GM19238 (cell line): Measurements from ENCODE around the gene OR2V2.
"Not testable (repeated sequence)": the region's sequence is repeated elsewhere in the genome, so short reads cannot be mapped to it uniquely, and the experiment has no call there.

Source experiments
- DNase-seq: peaks from one replicate; pipeline ENCODE4 v3.0.0; 2011; ENCODE audit warnings: low spot score; ENCODE audit not compliant: insufficient read length

OR2V2 gene

GRCh38 chr5:181168595-181169118, 21.3 kb downstream of the OR2V2 start:
- no peak for DNase-seq

GRCh38 chr5:181169459-181170236, 22.3 kb downstream of the OR2V2 start:
- DNase-seq: peak; percentile 11

- DNase-seq: no peak
Measured at GRCh38 chr5:181170237-181170825, 22.9 kb downstream of the OR2V2 start.

- no peak for DNase-seq
Measured at GRCh38 chr5:181170996-181171395, 23.6 kb downstream of the OR2V2 start.

- no peak for DNase-seq
Measured at GRCh38 chr5:181171782-181172181, 24.4 kb downstream of the OR2V2 start.

GRCh38 chr5:181173027-181173419, 25.6 kb downstream of the OR2V2 start:
- DNase-seq: no peak

- DNase-seq: peak; percentile 13
Measured at GRCh38 chr5:181173420-181174342, 26.3 kb downstream of the OR2V2 start.

GRCh38 chr5:181176254-181176952, 29.0 kb downstream of the OR2V2 start:
- DNase-seq: no peak

- not testable (repeated sequence) for DNase-seq
Measured at GRCh38 chr5:181177559-181177958, 30.2 kb downstream of the OR2V2 start.

GRCh38 chr5:181181650-181182565, 34.5 kb downstream of the OR2V2 start:
- no peak for DNase-seq

GRCh38 chr5:181182651-181183050, 35.3 kb downstream of the OR2V2 start:
- no peak for DNase-seq

GRCh38 chr5:181184845-181185216, 37.4 kb downstream of the OR2V2 start:
- no peak for DNase-seq

- DNase-seq: no peak
Measured at GRCh38 chr5:181185560-181185959, 38.2 kb downstream of the OR2V2 start.

- DNase-seq: no peak
Measured at GRCh38 chr5:181186022-181186421, 38.6 kb downstream of the OR2V2 start.

- DNase-seq: no peak
Measured at GRCh38 chr5:181186986-181187499, 39.7 kb downstream of the OR2V2 start.

GRCh38 chr5:181187500-181188213, 40.3 kb downstream of the OR2V2 start:
- DNase-seq: no peak

GRCh38 chr5:181188700-181189362, 41.4 kb downstream of the OR2V2 start:
- no peak for DNase-seq

- DNase-seq: no peak
Measured at GRCh38 chr5:181189363-181189961, 42.1 kb downstream of the OR2V2 start.
